CD14-positive monocyte (primary cell): ENCODE measurements around the gene HSH2D. TPM values are rescaled to one million over a fixed set of nuclear protein-coding genes. Genes with fewer than 3 reads are reported as not detected.

Source experiments
- DNase-seq, 3 donors: peaks; one replicate each; pipeline ENCODE4 v3.0.0-alpha.2; 2011 to 2022
- H2AFZ ChIP-seq: 2 replicates; pipeline ENCODE4 v1.6.0; 2012; ENCODE audit warnings: mild to moderate bottlenecking, low read depth, low read length, inconsistent platforms; ENCODE audit not compliant: insufficient read depth, poor library complexity, severe bottlenecking
- H3K27ac ChIP-seq, 2 donors: 1 replicate in 1 of 2; 2 replicates in 1 of 2; pipeline ENCODE4 v1.5.1; 2012 to 2013; ENCODE audit warnings: low read length in 2 of 2, control low read depth in 1 of 2, inconsistent platforms in 1 of 2, low read depth in 1 of 2, mild to moderate bottlenecking in 1 of 2
- H3K27me3 ChIP-seq, 2 donors: one replicate each; pipeline versions ENCODE4 v1.6.0 to v1.6.1; 2011 to 2013; ENCODE audit warnings: low read length in 2 of 2; ENCODE audit not compliant: control insufficient read depth in 2 of 2, insufficient read depth in 2 of 2
- H3K36me3 ChIP-seq, 2 donors: replicated peaks in 1 of 2; 1 replicate in 1 of 2; 2 replicates in 1 of 2; pipeline versions ENCODE4 v1.5.1 to v1.6.1; 2012 to 2013; ENCODE audit warnings: low read length in 2 of 2, control low read depth in 1 of 2, inconsistent platforms in 1 of 2, mild to moderate bottlenecking in 1 of 2; ENCODE audit not compliant: insufficient read depth in 2 of 2, control insufficient read depth in 1 of 2
- H3K4me1 ChIP-seq, 2 donors: 1 replicate in 1 of 2; 2 replicates in 1 of 2; pipeline versions ENCODE4 v1.5.1 to v1.6.1; 2012 to 2013; ENCODE audit warnings: low read length in 2 of 2, control low read depth in 1 of 2, inconsistent platforms in 1 of 2, mild to moderate bottlenecking in 1 of 2, moderate library complexity in 1 of 2; ENCODE audit not compliant: insufficient read depth in 2 of 2, control insufficient read depth in 1 of 2
- H3K4me2 ChIP-seq: replicated peaks from 2 replicates; pipeline ENCODE3; 2012; ENCODE audit warnings: low read length, moderate library complexity, mild to moderate bottlenecking; ENCODE audit not compliant: poor library complexity, severe bottlenecking; ENCODE audit errors: extremely low read depth
- H3K4me3 ChIP-seq, 3 experiments: fragments of 200-600 bp in 1 of 3; sonication (generic) in 1 of 3; replicated peaks in 1 of 3; 1 replicate in 2 of 3; 2 replicates in 1 of 3; pipeline ENCODE4 v1.5.1; 2011 to 2013; ENCODE audit warnings: low read length in 3 of 3, mild to moderate bottlenecking in 3 of 3, control low read depth in 2 of 3, low read depth in 2 of 3, inconsistent platforms in 1 of 3, moderate library complexity in 1 of 3
- H3K79me2 ChIP-seq: 2 replicates; pipeline ENCODE4 v1.6.0; 2012; ENCODE audit warnings: mild to moderate bottlenecking, control low read depth, inconsistent platforms, low read length, moderate library complexity; ENCODE audit not compliant: insufficient read depth
- H3K9ac ChIP-seq: 2 replicates; pipeline ENCODE4 v1.6.0; 2017; ENCODE audit warnings: low read length, mild to moderate bottlenecking; ENCODE audit not compliant: insufficient read depth, poor library complexity, severe bottlenecking
- H3K9me3 ChIP-seq, 2 donors: replicated peaks in 1 of 2; 1 replicate in 1 of 2; 2 replicates in 1 of 2; pipeline versions ENCODE4 v1.5.1 to v1.6.1; 2012 to 2013; ENCODE audit warnings: low read length in 2 of 2, control low read depth in 1 of 2; ENCODE audit not compliant: control insufficient read depth in 1 of 2, insufficient read depth in 1 of 2
- H4K20me1 ChIP-seq: 2 replicates; pipeline ENCODE4 v1.6.0; 2012; ENCODE audit warnings: mild to moderate bottlenecking, low read length, control low read depth, moderate library complexity; ENCODE audit not compliant: insufficient read depth
- H3K27ac Mint-ChIP-seq, 7 donors: one replicate each; pipeline ENCODE4 v1.8.0; 2020; ENCODE audit warnings: mild to moderate bottlenecking in 7 of 7, mixed read lengths in 7 of 7, moderate library complexity in 6 of 7, inconsistent platforms in 2 of 7
- H3K27me3 Mint-ChIP-seq, 3 donors: one replicate each; pipeline ENCODE4 v1.8.0; 2021 to 2022; ENCODE audit warnings: low read depth in 3 of 3, mild to moderate bottlenecking in 3 of 3, mixed read lengths in 3 of 3, moderate library complexity in 3 of 3, inconsistent platforms in 1 of 3
- H3K36me3 Mint-ChIP-seq, 2 donors: one replicate each; pipeline ENCODE4 v1.8.0; 2020; ENCODE audit warnings: mixed read lengths in 2 of 2, inconsistent platforms in 1 of 2, mild to moderate bottlenecking in 1 of 2
- H3K4me1 Mint-ChIP-seq: one replicate; pipeline ENCODE4 v1.8.0; 2020; ENCODE audit warnings: mild to moderate bottlenecking, mixed read lengths
- H3K4me3 Mint-ChIP-seq, 2 donors: one replicate each; pipeline ENCODE4 v1.8.0; 2020; ENCODE audit warnings: mild to moderate bottlenecking in 2 of 2, mixed read lengths in 2 of 2, moderate library complexity in 1 of 2
- H3K9me3 Mint-ChIP-seq, 7 donors: one replicate each; pipeline ENCODE4 v1.8.0; 2020 to 2022; ENCODE audit warnings: mixed read lengths in 7 of 7, mild to moderate bottlenecking in 6 of 7, moderate library complexity in 6 of 7, inconsistent platforms in 2 of 7
- CTCF ChIP-seq: fragments of 200-600 bp; IDR thresholded peaks from one replicate; pipeline ENCODE4 v1.8.0; 2022; ENCODE audit warnings: antibody characterized with exemption, mild to moderate bottlenecking
- WGBS: methylation state at CpG from one replicate; pipeline ENCODE4 v1.1.5; 2013; ENCODE audit warnings: missing lambda C conversion rate; ENCODE audit not compliant: insufficient coverage; 5-methylcytosine and 5-hydroxymethylcytosine counted together
- intact Hi-C, 2 donors: fragments of 100-400 bp; cut with micrococcal nuclease; formaldehyde crosslinking; loops; one replicate each; pipeline versions ENCODE4 v1.15.0 to v1.15.1; 2023
- polyA plus RNA-seq, 3 donors: library from polyadenylated mRNA; depleted of rRNA in 1 of 3; unstranded in 2 of 3; stranded (reverse) in 1 of 3; fragments of 300-500 nt in 2 of 3; fragments of >200 nt in 1 of 3; fragmentation: Illumina TruSeq in 2 of 3; gene quantifications; 1 replicate in 2 of 3; 2 replicates in 1 of 3; pipeline ENCODE4 v1.2.3, GENCODE V29; 2012 to 2021

HSH2D gene
- polyA plus RNA-seq, 3 donors: 13.8 to 106 (median 16.7) TPM

GRCh38 chr19:16141043-16141442 is 2.4 kb upstream of the HSH2D start:
- H4K20me1 ChIP-seq: no peaks in the 10 kb centered on the region
- Mint-ChIP-seq H3K27ac (peak overlapping the region; percentile 53 to 99 (median 88)), H3K4me3 (peak overlapping the region in 1 of 2 donors; percentile 45), H3K36me3 (peaks cover 2 to 3% of the 10 kb centered on the region in 2 donors), H3K27me3 (peaks cover 0 to 3% (median 0%) of the 10 kb centered on the region in 3 donors), H3K4me1 (peaks cover 84% of the 10 kb centered on the region), H3K9me3 (peaks cover 5 to 15% (median 8%) of the 10 kb centered on the region in 7 donors)
- no peak for TF ChIP-seq CTCF
- peaks cover 95% of the 10 kb centered on the region for H3K79me2 ChIP-seq
- no peaks in the 10 kb centered on the region for H3K27me3 ChIP-seq
- H3K9ac ChIP-seq: no peak overlapping the region
- intact Hi-C loops: no loop called here
- H3K4me1 ChIP-seq: peaks cover 71 to 92% of the 10 kb centered on the region in 2 donors
- no peak for DNase-seq
- no peaks in the 10 kb centered on the region for H3K36me3 ChIP-seq
- H3K4me3 ChIP-seq: no peak overlapping the region
- 0% methylated on average over 2 of the region's 4 CpGs for WGBS
- peaks cover 0 to 4% of the 10 kb centered on the region in 2 donors for H3K9me3 ChIP-seq
- peak overlapping the region; percentile 54 for H2AFZ ChIP-seq
- H3K27ac ChIP-seq: peak overlapping the region; percentile 62 to 68
- H3K4me2 ChIP-seq: peak overlapping the region; percentile 7

GRCh38 chr19:16142032-16142580 is 1.4 kb upstream of the HSH2D start:
- peaks cover 2 to 3% of the 10 kb centered on the region in 2 donors for H3K36me3 Mint-ChIP-seq
- Histone ChIP-seq H3K9ac (no peak overlapping the region), H3K9me3 (peaks cover 0 to 4% of the 10 kb centered on the region in 2 donors), H3K4me3 (no peak overlapping the region), H3K4me1 (peaks cover 75 to 92% of the 10 kb centered on the region in 2 donors), H3K36me3 (no peaks in the 10 kb centered on the region), H2AFZ (no peak overlapping the region), H3K4me2 (no peak overlapping the region), H3K79me2 (peaks cover 95% of the 10 kb centered on the region), H3K27me3 (no peaks in the 10 kb centered on the region), H4K20me1 (no peaks in the 10 kb centered on the region), H3K27ac (peak overlapping the region; percentile 68 to 95)
- H3K4me1 Mint-ChIP-seq: peaks cover 82% of the 10 kb centered on the region
- DNase-seq: peak; percentile 32 to 77 (median 65)
- peaks cover 0 to 3% (median 0%) of the 10 kb centered on the region in 3 donors for H3K27me3 Mint-ChIP-seq
- 51% methylated on average over 6 of the region's 9 CpGs for WGBS
- peaks cover 5 to 15% (median 8%) of the 10 kb centered on the region in 7 donors for H3K9me3 Mint-ChIP-seq
- no peak for TF ChIP-seq CTCF
- peak overlapping the region; percentile 97 to 99 (median 99) for H3K27ac Mint-ChIP-seq
- H3K4me3 Mint-ChIP-seq: peak overlapping the region in 1 of 2 donors; percentile 52
- intact Hi-C loops: no loop called here
